K562 (cell line): Measurements from ENCODE around the gene ZNF865. TPM values are rescaled to one million over a fixed set of nuclear protein-coding genes. Genes with fewer than 3 reads are reported as not detected.

Source experiments
- ATAC-seq: fragments of 200-7000 bp; cut with Tn5 transposase; 3 replicates; pipeline ENCODE4 v1.9.1; 2020; ENCODE audit warnings: moderate library complexity
- BruUV-seq: library from RNA; stranded (reverse); fragments of 400-500 nt; replicated peaks from 2 replicates; lab custom pipeline; 2021; lab: Mats Ljungman, UMichigan
- CTCF ChIA-PET: fragments of 300-600 bp; formaldehyde crosslinking; extraction: SDS; loops from one replicate; lab custom pipeline; 2021; ENCODE audit warnings: low intra/inter-chr PET ratio; lab: Yijun Ruan, JAX
- POLR2A ChIA-PET: fragments of 300-600, 350-650 bp; sonication (Branson Sonifier 250); formaldehyde crosslinking; extraction: SDS; loops from one replicate; lab custom pipeline; 2021; ENCODE audit warnings: antibody characterized with exemption, inconsistent platforms; lab: Yijun Ruan, JAX
- DNase-seq, 4 experiments: peaks; one replicate each; pipeline versions ENCODE4 v3.0.0 to v3.0.0-alpha.2; 2011 to 2018; ENCODE audit warnings: low spot score in 3 of 4, mixed read lengths in 3 of 4; ENCODE audit errors: extremely low read depth in 1 of 4
- FAIRE-seq: peaks from 2 replicates; lab custom pipeline; 2011; peaks lifted over from hg19 to GRCh38; lab: Jason Lieb, UNC
- H2AFZ ChIP-seq: 2 replicates; pipeline ENCODE4 v1.6.0; 2011; ENCODE audit warnings: low read depth, low read length, control low read depth, inconsistent platforms
- H3K27ac ChIP-seq: fragments of 200-600 bp; 3 replicates; pipeline ENCODE4 v1.8.0; 2011; ENCODE audit warnings: low read depth, mild to moderate bottlenecking, control low read depth, inconsistent platforms, low read length, moderate library complexity, mixed read lengths; ENCODE audit errors: extremely low read depth
- H3K27me3 ChIP-seq, 2 experiments: fragments of 300-600 bp in 1 of 2; 2 replicates in 1 of 2; 3 replicates in 1 of 2; pipeline versions ENCODE4 v1.6.0 to v1.8.0; 2011; ENCODE audit warnings: inconsistent platforms in 2 of 2, low read length in 2 of 2, mild to moderate bottlenecking in 1 of 2, mixed read lengths in 1 of 2, moderate library complexity in 1 of 2; ENCODE audit not compliant: control insufficient read depth in 2 of 2, insufficient read depth in 2 of 2
- H3K36me3 ChIP-seq: fragments of 300-600 bp; 3 replicates; pipeline ENCODE4 v1.8.0; 2011; ENCODE audit warnings: mild to moderate bottlenecking, low read length, inconsistent platforms; ENCODE audit not compliant: control insufficient read depth, insufficient read depth
- H3K4me1 ChIP-seq, 2 experiments: fragments of 200-600 bp in 1 of 2; replicated peaks in 1 of 2; 2 replicates in 1 of 2; 3 replicates in 1 of 2; pipeline versions ENCODE4 v1.5.1 to v1.8.0; 2011; ENCODE audit warnings: inconsistent platforms in 2 of 2, low read length in 2 of 2, mild to moderate bottlenecking in 1 of 2, mixed read lengths in 1 of 2, moderate library complexity in 1 of 2; ENCODE audit not compliant: control insufficient read depth in 2 of 2, insufficient read depth in 2 of 2
- H3K4me2 ChIP-seq: 2 replicates; pipeline ENCODE4 v1.6.1; 2011; ENCODE audit warnings: low read length, control low read depth, inconsistent platforms, mixed read lengths; ENCODE audit not compliant: insufficient read depth
- H3K4me3 ChIP-seq: fragments of 200-600 bp; sonication (generic), shearing (Covaris generic); 2 replicates; pipeline ENCODE4 v1.5.1; 2016; ENCODE audit warnings: control low read depth, inconsistent platforms
- H3K79me2 ChIP-seq: fragments of 200-600 bp; 3 replicates; pipeline ENCODE4 v1.8.0; 2011; ENCODE audit warnings: low read length, inconsistent platforms; ENCODE audit not compliant: control insufficient read depth, insufficient read depth
- H3K9ac ChIP-seq, 2 experiments: 2 replicates each; pipeline versions ENCODE4 v1.6.0 to v1.6.1; 2011; ENCODE audit warnings: low read depth in 2 of 2, low read length in 2 of 2, control low read depth in 1 of 2, inconsistent platforms in 1 of 2, mild to moderate bottlenecking in 1 of 2, mixed read lengths in 1 of 2; ENCODE audit not compliant: insufficient read depth in 1 of 2
- H3K9me1 ChIP-seq: one replicate; pipeline ENCODE4 v1.6.0; 2011; ENCODE audit warnings: inconsistent platforms, mild to moderate bottlenecking, low read length, moderate library complexity; ENCODE audit not compliant: control insufficient read depth, insufficient read depth
- H3K9me3 ChIP-seq: replicated peaks from 2 replicates; pipeline ENCODE4 v1.5.1; 2011; ENCODE audit warnings: low read depth, low read length, inconsistent platforms; ENCODE audit not compliant: control insufficient read depth, insufficient read depth
- H4K20me1 ChIP-seq: replicated peaks from 2 replicates; pipeline ENCODE4 v1.6.1; 2011; ENCODE audit warnings: low read length, inconsistent platforms, mixed read lengths; ENCODE audit not compliant: control insufficient read depth, insufficient read depth
- BCOR ChIP-seq: fragments of 450-650 bp; IDR thresholded peaks from 2 replicates; pipeline ENCODE4 v1.6.1; 2016
- MEF2D ChIP-seq: conservative IDR thresholded peaks from 2 replicates; pipeline ENCODE4 v1.6.1; 2016; ENCODE audit warnings: low read depth, missing genetic modification characterization, missing compliant biosample characterization
- PHB2 ChIP-seq: fragments of 450-650 bp; IDR thresholded peaks from 2 replicates; pipeline ENCODE4 v1.6.1; 2017; ENCODE audit warnings: low read depth
- RBM25 ChIP-seq: fragments of 200-400 bp; formaldehyde crosslinking; IDR thresholded peaks from 2 replicates; pipeline ENCODE4 v1.6.1; 2018; ENCODE audit warnings: low read length, low read depth, moderate library complexity; ENCODE audit not compliant: severe bottlenecking
- TARDBP ChIP-seq: fragments of 450-650 bp; IDR thresholded peaks from 2 replicates; pipeline ENCODE4 v1.6.1; 2016
- TSC22D4 ChIP-seq: fragments of 450-650 bp; IDR thresholded peaks from 2 replicates; pipeline ENCODE4 v1.6.1; 2016; ENCODE audit warnings: missing genetic modification characterization, missing biosample characterization, control low read depth
- ZNF146 ChIP-seq: IDR thresholded peaks from one replicate; pipeline ENCODE4 v1.6.1; 2018; ENCODE audit warnings: missing compliant biosample characterization; ENCODE audit not compliant: unreplicated experiment
- WGBS: fragments of 100-300 bp; shearing (Covaris generic); methylation state at CpG from one replicate; pipeline ENCODE4 v1.1.6; 2016; ENCODE audit warnings: low coverage, mixed read lengths; ENCODE audit not compliant: insufficient coverage; ENCODE audit errors: missing lambda C conversion rate; 5-methylcytosine and 5-hydroxymethylcytosine counted together
- in situ Hi-C: fragments of 300-500 bp; cut with MboI; formaldehyde crosslinking; loops from 4 replicates; pipeline ENCODE4 v1.15.0; 2018; ENCODE audit warnings: inconsistent platforms, mixed read lengths
- intact Hi-C: fragments of 100-400 bp; cut with micrococcal nuclease; formaldehyde crosslinking; loops from 2 replicates; pipeline ENCODE4 v1.14.2; 2022
- polyA plus RNA-seq, 8 experiments: library from polyadenylated mRNA; depleted of rRNA in 4 of 8; stranded (reverse) in 5 of 8; unstranded in 3 of 8; fragments of >200 nt; fragmentation: Nextera tagmentation in 2 of 8; fragmentation: Illumina TruSeq in 1 of 8; extraction: Ambion mirVana in 2 of 8; extraction: Trizol in 1 of 8; gene quantifications; 2 replicates each; pipeline versions ENCODE4 v1.2.1 to v1.2.3, GENCODE V29; 2011 to 2014; ENCODE audit warnings: inconsistent platforms in 1 of 8, missing spikeins in 1 of 8
- total RNA-seq, 7 experiments: library from RNA; depleted of rRNA in 6 of 7; stranded (reverse); fragments of >200 nt in 6 of 7; fragmentation: Illumina TruSeq in 2 of 7; extraction: Trizol in 2 of 7; gene quantifications; 2 replicates each; pipeline versions ENCODE4 v1.2.1 to v1.2.3, GENCODE V29; 2011 to 2021; ENCODE audit warnings: low replicate concordance in 1 of 7

Gene ZNF865
- total and polyA plus RNA-seq, 9 of the 15 experiments (the other 6 are each of a cell fraction or from before 2014, with no cell fraction given): 0.40 to 18.8 (median 1.6) TPM; not detected in 2

GRCh38 chr19:55584871-55585270, 20.6 kb upstream of the ZNF865 start:
- no peaks in the 10 kb centered on the region for H3K36me3 ChIP-seq
- no peaks in the 10 kb centered on the region for H3K9me1 ChIP-seq
- no peak for DNase-seq
- peaks cover 13 to 33% of the 10 kb centered on the region in 2 experiments; a peak in 3 of 5 replicates for H3K4me1 ChIP-seq
- H3K9me3 ChIP-seq: no peaks in the 10 kb centered on the region
- 20% methylated on average over 11 of the region's 11 CpGs for WGBS
- BruUV-seq: no TSS peak
- no peak overlapping the region for H3K4me3 ChIP-seq
- in situ Hi-C loops: no loop called here
- peaks cover 8% of the 10 kb centered on the region for H3K79me2 ChIP-seq
- H4K20me1 ChIP-seq: 0 out of 2 replicates have a peak, but pooled peaks cover 6% of the 10 kb centered on the region
- no peak for ATAC-seq
- peaks cover 8 to 12% of the 10 kb centered on the region in 2 experiments; a peak in 4 of 5 replicates for H3K27me3 ChIP-seq
- FAIRE-seq: no peak
- POLR2A ChIA-PET: interaction anchor here (0.7 kb wide), 1 partner anchor 27 kb away, joined by 3 read pairs; no protein-coding TSS in a partner anchor
- no peak overlapping the region for H3K9ac ChIP-seq
- intact Hi-C loops: no loop called here
- H2AFZ ChIP-seq: no peak overlapping the region
- CTCF ChIA-PET: no interaction called here
- no peak overlapping the region for H3K4me2 ChIP-seq
- TF ChIP-seq RBM25: no peak
- peak; percentile 61; the same call in 1 of the 2 replicates for TF ChIP-seq BCOR
- TF ChIP-seq TARDBP: no peak
- TF ChIP-seq ZNF146 (CRISPR knock-in tag): peak; percentile 68
- no peak for TF ChIP-seq TSC22D4
- no peak for TF ChIP-seq MEF2D (tag)
- no peak for TF ChIP-seq PHB2
- no peak overlapping the region for H3K27ac ChIP-seq
